ENCODE measurements around the gene KRTAP12-3. TPM values are rescaled to one million over a fixed set of nuclear protein-coding genes. Genes with fewer than 3 reads are reported as not detected.

KRTAP12-3 gene
- total RNA-seq, 1 donor from 2014 or later: not detected

DNA sequence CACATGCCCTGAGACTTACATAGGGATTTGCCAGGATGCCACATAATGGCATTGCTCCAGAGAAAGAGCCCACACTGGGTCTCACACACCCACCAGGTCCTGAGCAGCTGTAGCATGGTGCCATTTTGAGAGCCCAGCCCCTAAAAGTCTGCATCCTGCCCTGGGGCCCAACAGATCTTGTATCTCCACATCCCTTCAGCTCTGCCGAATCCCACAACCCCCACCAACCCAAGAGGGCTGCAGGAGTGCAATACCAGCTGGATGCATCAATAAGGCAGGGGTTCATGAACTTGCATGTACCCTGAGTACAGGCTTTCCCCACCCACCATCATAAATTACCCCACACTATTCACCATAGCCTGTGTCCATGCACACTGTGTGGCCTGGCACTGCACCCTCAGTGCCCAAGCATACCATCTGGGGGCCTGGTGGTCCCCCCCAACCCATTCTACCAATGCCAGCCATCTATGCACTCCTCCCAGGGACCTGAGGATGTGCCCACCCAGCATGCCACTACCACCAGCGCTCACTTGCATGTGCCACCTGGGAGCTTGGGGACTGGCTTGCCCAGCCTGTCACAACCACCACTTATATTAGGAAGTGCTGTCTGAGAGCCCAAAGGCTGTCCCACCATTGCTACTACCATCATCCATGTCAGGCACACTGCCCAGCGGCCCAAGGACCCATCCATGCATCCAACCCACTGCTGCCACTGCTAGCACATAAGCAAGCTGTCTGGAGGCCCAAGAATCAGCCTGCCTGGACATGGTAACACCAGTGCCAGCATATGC, 13.1 kb downstream of the KRTAP12-3 start:
- Mint-ChIP-seq H3K4me3 (ENCODE audit: unreplicated experiment) (no peak overlapping the region), H3K36me3 (ENCODE audit: unreplicated experiment) (peaks cover 47% of the 10 kb centered on the region), H3K9me3 (ENCODE audit: unreplicated experiment) (peaks cover 15% of the 10 kb centered on the region), H3K27me3 (ENCODE audit: unreplicated experiment) (peaks cover 2% of the 10 kb centered on the region), H3K4me1 (ENCODE audit: low read depth, unreplicated experiment) (no peaks in the 10 kb centered on the region), H3K27ac (ENCODE audit: unreplicated experiment) (no peak overlapping the region)
- TF ChIP-seq, protein P1, sequence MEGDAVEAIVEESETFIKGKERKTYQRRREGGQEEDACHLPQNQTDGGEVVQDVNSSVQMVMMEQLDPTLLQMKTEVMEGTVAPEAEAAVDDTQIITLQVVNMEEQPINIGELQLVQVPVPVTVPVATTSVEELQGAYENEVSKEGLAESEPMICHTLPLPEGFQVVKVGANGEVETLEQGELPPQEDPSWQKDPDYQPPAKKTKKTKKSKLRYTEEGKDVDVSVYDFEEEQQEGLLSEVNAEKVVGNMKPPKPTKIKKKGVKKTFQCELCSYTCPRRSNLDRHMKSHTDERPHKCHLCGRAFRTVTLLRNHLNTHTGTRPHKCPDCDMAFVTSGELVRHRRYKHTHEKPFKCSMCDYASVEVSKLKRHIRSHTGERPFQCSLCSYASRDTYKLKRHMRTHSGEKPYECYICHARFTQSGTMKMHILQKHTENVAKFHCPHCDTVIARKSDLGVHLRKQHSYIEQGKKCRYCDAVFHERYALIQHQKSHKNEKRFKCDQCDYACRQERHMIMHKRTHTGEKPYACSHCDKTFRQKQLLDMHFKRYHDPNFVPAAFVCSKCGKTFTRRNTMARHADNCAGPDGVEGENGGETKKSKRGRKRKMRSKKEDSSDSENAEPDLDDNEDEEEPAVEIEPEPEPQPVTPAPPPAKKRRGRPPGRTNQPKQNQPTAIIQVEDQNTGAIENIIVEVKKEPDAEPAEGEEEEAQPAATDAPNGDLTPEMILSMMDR (IDR thresholded peaks at IDR 0.05; ENCODE audit: partially characterized antibody, unreplicated experiment): no peak
- no peak for DNase-seq

GRCh38 chr21:44671911-44672310, 14.2 kb downstream of the KRTAP12-3 start:
- TF ChIP-seq, protein P1 (IDR thresholded peaks at IDR 0.05; ENCODE audit: partially characterized antibody, unreplicated experiment): no peak
- no peaks in the 10 kb centered on the region for H3K4me1 Mint-ChIP-seq (ENCODE audit: low read depth, unreplicated experiment)
- H3K27me3 Mint-ChIP-seq (ENCODE audit: unreplicated experiment): peaks cover 4% of the 10 kb centered on the region
- H3K36me3 Mint-ChIP-seq (ENCODE audit: unreplicated experiment): peaks cover 47% of the 10 kb centered on the region
- no peak overlapping the region for H3K4me3 Mint-ChIP-seq (ENCODE audit: unreplicated experiment)
- no peak overlapping the region for H3K27ac Mint-ChIP-seq (ENCODE audit: unreplicated experiment)
- peaks cover 17% of the 10 kb centered on the region for H3K9me3 Mint-ChIP-seq (ENCODE audit: unreplicated experiment)
- DNase-seq: no peak

DNA sequence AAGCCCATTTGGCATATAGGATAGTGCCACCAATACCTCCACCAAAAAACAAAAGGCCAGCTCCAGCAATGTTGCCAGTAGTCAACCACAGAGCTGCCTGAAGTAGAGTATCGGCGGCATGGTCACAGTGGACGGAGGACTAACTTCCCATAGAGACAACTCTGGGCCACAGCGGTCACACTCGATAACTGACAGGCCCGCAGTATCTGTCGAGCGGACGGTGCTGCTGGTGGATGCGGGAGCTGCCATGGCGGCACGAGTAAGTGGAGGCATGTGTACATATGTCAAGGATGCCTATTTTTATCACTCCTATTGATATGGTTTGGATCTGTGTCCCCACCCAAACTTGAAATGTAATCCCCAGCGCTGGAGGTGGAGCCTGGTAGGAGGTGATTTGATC, 20.1 kb downstream of the KRTAP12-3 start:
- DNase-seq: no peak
- H3K9me3 Mint-ChIP-seq (ENCODE audit: unreplicated experiment): peaks cover 6% of the 10 kb centered on the region
- TF ChIP-seq, protein P1 (IDR thresholded peaks at IDR 0.05; ENCODE audit: partially characterized antibody, unreplicated experiment): no peak
- no peak overlapping the region for H3K4me3 Mint-ChIP-seq (ENCODE audit: unreplicated experiment)
- peaks cover 3% of the 10 kb centered on the region for H3K27me3 Mint-ChIP-seq (ENCODE audit: unreplicated experiment)
- no peaks in the 10 kb centered on the region for H3K4me1 Mint-ChIP-seq (ENCODE audit: low read depth, unreplicated experiment)
- H3K36me3 Mint-ChIP-seq (ENCODE audit: unreplicated experiment): peaks cover 15% of the 10 kb centered on the region
- H3K27ac Mint-ChIP-seq (ENCODE audit: unreplicated experiment): no peak overlapping the region

- Mint-ChIP-seq H3K36me3 (ENCODE audit: unreplicated experiment) (peaks cover 5% of the 10 kb centered on the region), H3K4me1 (ENCODE audit: low read depth, unreplicated experiment) (no peaks in the 10 kb centered on the region), H3K27ac (ENCODE audit: unreplicated experiment) (no peak overlapping the region), H3K9me3 (ENCODE audit: unreplicated experiment) (peaks cover 7% of the 10 kb centered on the region), H3K4me3 (ENCODE audit: unreplicated experiment) (no peak overlapping the region), H3K27me3 (ENCODE audit: unreplicated experiment) (peaks cover 7% of the 10 kb centered on the region)
- TF ChIP-seq, protein P1 (IDR thresholded peaks at IDR 0.05; ENCODE audit: partially characterized antibody, unreplicated experiment): no peak
- no peak for DNase-seq
Observed at GRCh38 chr21:44681152-44681551, 23.4 kb downstream of the KRTAP12-3 start.

DNA sequence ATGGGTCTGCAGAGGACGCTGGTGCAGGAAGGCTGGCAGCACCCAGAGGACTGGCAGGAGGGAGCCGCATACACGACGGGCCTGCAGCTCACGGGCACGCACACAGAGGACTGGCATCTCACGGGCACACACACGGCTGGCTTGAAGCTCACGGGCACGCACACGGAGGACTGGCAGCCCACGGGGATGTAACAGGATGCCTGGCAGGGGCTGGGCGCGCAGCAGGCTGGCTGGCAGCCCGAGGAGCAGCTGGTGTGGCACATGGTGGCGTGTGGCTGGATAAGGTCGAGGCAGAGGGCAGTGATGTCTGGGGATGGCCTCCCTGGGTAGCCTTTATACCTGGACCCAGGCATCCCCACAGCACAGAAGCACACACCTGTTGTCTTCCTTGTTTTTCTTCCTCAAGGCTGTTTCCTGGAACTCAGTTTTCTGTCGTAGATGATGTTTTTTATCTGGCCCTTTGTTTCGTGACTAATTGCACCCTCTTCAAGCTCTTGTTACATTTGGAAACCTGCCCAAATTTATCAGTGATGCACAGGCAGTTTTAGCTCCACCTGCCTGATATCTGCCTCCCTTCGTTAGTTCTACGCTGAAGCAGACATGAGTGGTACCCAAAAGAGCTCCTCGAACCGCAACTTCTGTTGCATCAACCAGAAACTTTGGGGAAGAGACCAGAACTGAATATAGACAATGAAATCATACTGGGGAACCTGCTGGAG, 24.3 kb downstream of the KRTAP12-3 start, which contains the start of gene KRTAP12-1:
TSS of gene KRTAP12-1 (minus strand) at position 303 of the 719 bp plus-strand sequence. CDS start at position 263, 40 bp downstream.
- TF ChIP-seq, protein P1 (IDR thresholded peaks at IDR 0.05; ENCODE audit: partially characterized antibody, unreplicated experiment): no peak
- Mint-ChIP-seq H3K4me1 (ENCODE audit: low read depth, unreplicated experiment) (peaks cover 4% of the 10 kb centered on the region), H3K27me3 (ENCODE audit: unreplicated experiment) (peaks cover 8% of the 10 kb centered on the region), H3K27ac (ENCODE audit: unreplicated experiment) (no peak within 1 kb of the TSS), H3K36me3 (ENCODE audit: unreplicated experiment) (peaks cover 5% of the 10 kb centered on the region), H3K4me3 (ENCODE audit: unreplicated experiment) (no peak within 1 kb of the TSS), H3K9me3 (ENCODE audit: unreplicated experiment) (peaks cover 8% of the 10 kb centered on the region)
- DNase-seq: no peak
